GM21515 (cell line): ENCODE results near the gene ZNF569.
"Not testable (repeated sequence)": the region's sequence is repeated elsewhere in the genome, so short reads cannot be mapped to it uniquely, and the experiment has no call there.

Source experiments
- ATAC-seq: cut with Tn5 transposase; IDR thresholded peaks from one replicate; pipeline ENCODE4 v1.9.1; 2021; ENCODE audit not compliant: unreplicated experiment

The ZNF569 gene

DNA sequence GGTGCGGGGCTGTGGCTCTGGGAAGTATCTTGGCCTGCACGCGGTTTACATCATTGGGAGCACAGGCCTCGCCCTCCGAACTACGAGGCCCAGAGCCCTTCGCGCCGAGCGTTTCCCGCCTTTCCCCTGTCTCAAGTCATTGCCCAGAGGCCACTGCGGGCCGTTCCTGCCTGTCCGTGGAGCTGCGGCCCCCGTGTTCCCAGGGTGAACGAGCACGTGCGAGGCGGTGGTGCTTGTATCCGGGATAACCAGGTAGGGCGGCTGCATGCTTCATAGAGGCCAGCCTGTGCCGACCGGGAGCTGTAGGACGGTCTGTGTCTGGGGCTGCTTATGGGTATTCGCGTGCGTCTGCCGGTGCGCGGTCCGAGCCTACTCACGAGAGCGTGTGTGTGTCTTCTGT is 63.8 kb downstream of the ZNF569 start:
- ATAC-seq = no peak

DNA sequence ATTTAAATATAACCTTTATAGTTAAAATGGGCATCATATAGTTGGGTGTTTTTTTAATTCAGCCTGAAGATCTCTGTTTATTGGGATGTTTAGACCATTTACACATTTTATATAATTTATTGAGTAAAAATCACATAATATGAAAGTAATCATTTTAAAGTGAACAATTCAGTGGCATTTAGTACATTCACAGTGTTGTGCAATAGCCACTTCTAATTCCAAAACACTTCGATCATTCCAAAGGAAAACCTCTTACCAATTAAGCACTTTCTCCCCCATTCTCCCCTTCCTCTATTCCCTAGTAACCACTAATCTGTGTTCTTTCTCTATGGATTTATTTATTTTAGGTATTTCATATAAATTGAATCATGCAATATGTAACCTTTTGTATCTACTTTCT is 66.2 kb downstream of the ZNF569 start:
- no peak for ATAC-seq

DNA sequence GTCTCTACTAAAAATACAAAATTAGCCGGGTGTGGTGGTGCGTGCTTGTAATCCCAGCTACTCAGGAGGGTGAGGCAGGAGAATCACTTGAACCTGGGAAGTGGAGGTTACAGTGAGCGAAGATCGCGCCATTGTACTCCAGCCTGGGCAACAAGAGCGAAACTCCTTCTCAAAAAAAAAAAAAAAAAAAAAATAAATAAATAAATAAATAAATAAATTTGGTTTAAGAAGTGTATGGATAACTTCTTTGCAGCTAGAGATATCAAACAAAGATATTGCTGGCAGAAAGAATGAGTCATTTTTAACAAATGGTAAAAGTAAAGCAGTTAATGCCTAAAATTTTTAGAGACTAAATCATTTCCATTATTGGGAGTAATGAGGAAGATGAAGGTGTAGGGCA is 75.8 kb downstream of the ZNF569 start:
- not testable (repeated sequence) for ATAC-seq

DNA sequence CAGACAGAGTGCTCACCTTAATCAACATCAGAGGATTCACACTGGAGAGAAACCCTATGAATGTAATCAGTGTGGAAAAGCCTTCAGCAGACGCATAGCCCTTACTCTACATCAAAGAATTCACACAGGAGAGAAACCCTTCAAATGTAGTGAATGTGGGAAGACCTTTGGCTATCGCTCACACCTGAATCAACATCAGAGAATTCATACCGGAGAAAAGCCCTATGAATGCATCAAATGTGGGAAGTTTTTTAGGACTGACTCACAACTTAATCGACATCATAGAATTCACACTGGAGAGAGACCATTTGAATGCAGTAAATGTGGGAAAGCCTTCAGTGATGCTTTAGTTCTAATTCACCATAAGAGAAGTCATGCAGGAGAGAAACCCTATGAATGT is 78.0 kb downstream of the ZNF569 start:
- no peak for ATAC-seq

DNA sequence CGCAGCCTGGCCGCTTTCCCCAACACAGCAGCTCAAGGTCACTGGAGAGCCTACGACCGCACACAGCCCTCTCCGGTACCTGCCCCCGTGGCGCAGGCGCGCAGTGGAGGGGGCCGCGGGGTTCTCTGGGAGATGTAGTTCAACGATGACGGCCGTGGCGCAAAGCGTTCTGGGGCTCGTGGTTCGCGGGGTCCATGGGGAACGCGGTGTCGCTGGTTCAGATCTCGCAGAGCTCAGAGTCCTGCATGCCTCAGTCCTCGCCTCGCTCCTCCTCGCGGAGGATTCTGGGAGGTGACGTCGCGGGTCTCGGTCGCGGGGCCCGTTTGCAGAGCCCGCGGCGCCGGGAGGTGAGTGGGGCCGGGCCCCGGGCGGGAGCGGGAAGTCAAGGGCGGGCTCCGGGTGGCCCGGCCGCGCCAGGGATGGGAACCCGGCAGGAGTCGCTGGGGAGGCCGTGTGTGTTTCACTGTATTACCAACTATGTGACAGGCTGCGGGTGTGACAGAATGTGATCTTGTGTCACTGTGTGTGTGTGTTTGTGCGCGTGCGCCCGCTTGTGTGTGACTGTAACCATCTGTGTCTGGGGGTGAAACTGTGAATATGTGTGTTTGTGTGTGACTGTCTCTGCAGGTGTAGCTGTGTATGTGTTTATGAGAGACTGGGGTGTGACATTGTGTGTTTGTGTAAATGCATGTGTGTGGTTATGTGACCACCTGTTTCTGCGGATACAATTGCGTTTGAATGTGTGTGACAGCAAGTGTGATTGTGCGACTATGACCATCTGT is 96.2 kb downstream of the ZNF569 start, which contains the start of gene ZNF527:
Gene ZNF527 (plus strand): TSS at position 220 of the 782 bp plus-strand sequence. CDS start 3,100 bp downstream, outside the sequence.
- peak; percentile 95 for ATAC-seq

DNA sequence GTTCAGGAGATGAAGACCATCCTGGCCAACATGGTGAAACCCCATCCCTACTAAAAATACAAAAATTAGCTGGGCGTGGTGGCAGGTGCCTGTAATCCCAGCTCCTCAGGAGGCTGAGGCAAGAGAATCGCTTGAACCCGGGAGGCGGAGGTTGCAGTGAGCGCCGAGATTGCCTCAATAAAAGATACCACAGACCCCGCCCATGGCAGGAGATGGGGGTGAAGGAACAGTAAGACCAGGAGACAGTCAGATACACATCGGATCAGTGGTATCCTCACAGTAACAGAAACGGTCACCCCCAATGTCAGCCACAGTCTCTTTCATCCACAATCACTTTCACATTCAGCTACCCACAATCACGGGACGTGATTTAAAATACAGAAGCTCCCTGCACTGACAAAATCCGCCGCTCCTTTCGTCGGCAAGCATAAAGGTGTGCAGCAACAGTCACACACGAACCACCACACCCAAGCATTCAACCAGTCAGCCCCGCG is 96.8 kb downstream of the ZNF569 start:
- peak; percentile 22 for ATAC-seq

DNA sequence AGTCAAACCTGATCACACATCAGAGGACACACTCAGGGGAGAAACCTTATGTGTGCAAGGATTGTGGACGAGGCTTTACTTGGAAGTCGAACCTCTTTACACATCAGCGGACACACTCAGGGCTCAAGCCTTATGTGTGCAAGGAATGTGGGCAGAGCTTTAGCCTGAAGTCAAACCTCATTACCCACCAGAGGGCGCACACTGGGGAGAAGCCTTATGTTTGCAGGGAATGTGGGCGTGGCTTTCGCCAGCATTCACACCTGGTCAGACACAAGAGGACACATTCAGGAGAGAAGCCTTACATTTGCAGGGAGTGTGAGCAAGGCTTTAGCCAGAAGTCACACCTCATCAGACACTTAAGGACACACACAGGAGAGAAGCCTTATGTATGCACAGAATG is 104.5 kb downstream of the ZNF569 start:
- ATAC-seq = no peak

DNA sequence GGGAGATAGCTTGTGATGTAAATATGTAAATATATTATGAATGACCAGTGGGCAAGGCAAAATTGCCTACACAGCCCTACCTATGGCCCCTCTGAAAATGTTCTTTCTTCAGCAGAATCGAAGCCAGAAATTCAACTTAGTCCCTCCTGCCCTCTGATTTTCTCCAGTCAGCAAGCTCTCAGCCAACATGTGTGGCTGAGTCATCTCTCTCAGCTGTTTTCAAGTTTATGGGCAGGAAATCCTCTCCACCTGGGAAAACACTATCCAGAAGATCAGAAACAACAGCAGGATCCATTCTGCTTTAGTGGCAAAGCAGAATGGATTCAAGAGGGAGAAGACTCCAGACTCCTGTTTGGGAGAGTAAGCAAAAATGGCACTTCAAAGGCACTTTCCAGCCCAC is 105.2 kb downstream of the ZNF569 start:
- ATAC-seq = no peak
